Osteocyte (in vitro differentiated cells): ENCODE results near the gene CHST14. TPM values are rescaled to one million over a fixed set of nuclear protein-coding genes. Genes with fewer than 3 reads are reported as not detected.

Source experiments
- DNase-seq: peaks from one replicate; pipeline ENCODE4 v3.0.0; 2021; ENCODE audit warnings: mixed read lengths; ENCODE audit not compliant: unreplicated experiment; ENCODE audit errors: extremely low spot score
- H3K27ac Mint-ChIP-seq: one replicate; pipeline ENCODE4 v1.8.0; 2021; ENCODE audit warnings: mild to moderate bottlenecking, mixed read lengths; ENCODE audit not compliant: unreplicated experiment
- H3K27me3 Mint-ChIP-seq: one replicate; pipeline ENCODE4 v1.8.0; 2021; ENCODE audit warnings: mixed read lengths; ENCODE audit not compliant: unreplicated experiment
- H3K36me3 Mint-ChIP-seq: one replicate; pipeline ENCODE4 v1.8.0; 2021; ENCODE audit warnings: mixed read lengths; ENCODE audit not compliant: unreplicated experiment
- H3K4me1 Mint-ChIP-seq: one replicate; pipeline ENCODE4 v1.8.0; 2021; ENCODE audit warnings: mixed read lengths; ENCODE audit not compliant: unreplicated experiment
- H3K4me3 Mint-ChIP-seq: one replicate; pipeline ENCODE4 v1.8.0; 2021; ENCODE audit warnings: mild to moderate bottlenecking, moderate library complexity, mixed read lengths; ENCODE audit not compliant: unreplicated experiment
- H3K9me3 Mint-ChIP-seq: one replicate; pipeline ENCODE4 v1.8.0; 2021; ENCODE audit warnings: mixed read lengths; ENCODE audit not compliant: unreplicated experiment
- total RNA-seq: library from RNA; stranded (reverse); gene quantifications from 2 replicates; pipeline ENCODE4 v1.2.1, GENCODE V29; 2021
- TF ChIP-seq, protein P1 (sequence below): fragments of 200-600 bp; sonication (generic); IDR thresholded peaks from 2 replicates; pipeline ENCODE4 v1.5.0; 2021; ENCODE audit warnings: antibody characterized with exemption, mild to moderate bottlenecking, moderate library complexity

The CHST14 gene
- total RNA-seq, 1 donor from 2014 or later = 46.4 TPM

DNA sequence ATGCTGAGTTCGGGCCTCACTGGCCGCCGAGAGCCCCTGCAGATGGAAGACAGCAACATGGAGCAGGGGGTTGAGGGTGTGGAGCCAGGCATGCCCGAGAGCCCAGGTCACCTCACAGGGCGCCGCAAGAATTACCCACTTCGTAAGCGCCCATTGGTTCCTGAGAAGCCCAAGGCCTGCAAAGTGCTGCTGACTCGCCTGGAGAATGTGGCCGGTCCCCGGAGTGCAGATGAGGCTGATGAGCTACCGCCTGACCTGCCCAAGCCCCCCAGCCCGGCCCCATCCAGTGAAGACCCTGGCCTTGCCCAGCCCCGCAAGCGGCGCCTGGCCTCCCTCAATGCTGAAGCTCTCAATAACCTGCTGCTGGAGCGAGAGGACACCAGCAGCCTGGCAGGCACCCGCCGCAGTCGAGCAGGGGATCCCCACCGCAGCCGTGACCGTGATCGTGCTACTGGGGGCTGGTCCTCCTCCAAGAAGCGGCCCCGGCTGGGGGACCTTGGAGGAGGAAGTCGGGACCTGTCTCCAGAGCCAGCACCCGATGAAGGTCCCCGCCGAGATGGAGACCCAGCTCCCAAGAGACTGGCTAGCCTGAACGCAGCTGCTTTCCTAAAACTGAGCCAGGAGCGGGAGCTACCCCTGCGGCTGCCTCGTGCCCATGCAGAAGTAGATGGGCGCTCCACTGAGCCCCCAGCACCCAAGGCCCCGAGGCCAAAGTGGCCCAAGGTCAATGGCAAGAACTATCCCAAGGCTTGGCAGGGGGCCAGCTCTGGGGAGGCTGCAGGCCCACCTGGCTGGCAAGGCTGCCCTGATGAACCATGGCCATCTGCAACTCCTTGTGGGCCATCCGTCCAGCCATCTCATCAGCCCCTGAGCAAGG, 12.1 kb upstream of the CHST14 start:
- DNase-seq = no peak
- H3K4me1 Mint-ChIP-seq = peaks cover 29% of the 10 kb centered on the region
- no peaks in the 10 kb centered on the region for H3K9me3 Mint-ChIP-seq
- H3K4me3 Mint-ChIP-seq = no peak overlapping the region
- peaks cover 3% of the 10 kb centered on the region for H3K36me3 Mint-ChIP-seq
- TF ChIP-seq, protein P1, sequence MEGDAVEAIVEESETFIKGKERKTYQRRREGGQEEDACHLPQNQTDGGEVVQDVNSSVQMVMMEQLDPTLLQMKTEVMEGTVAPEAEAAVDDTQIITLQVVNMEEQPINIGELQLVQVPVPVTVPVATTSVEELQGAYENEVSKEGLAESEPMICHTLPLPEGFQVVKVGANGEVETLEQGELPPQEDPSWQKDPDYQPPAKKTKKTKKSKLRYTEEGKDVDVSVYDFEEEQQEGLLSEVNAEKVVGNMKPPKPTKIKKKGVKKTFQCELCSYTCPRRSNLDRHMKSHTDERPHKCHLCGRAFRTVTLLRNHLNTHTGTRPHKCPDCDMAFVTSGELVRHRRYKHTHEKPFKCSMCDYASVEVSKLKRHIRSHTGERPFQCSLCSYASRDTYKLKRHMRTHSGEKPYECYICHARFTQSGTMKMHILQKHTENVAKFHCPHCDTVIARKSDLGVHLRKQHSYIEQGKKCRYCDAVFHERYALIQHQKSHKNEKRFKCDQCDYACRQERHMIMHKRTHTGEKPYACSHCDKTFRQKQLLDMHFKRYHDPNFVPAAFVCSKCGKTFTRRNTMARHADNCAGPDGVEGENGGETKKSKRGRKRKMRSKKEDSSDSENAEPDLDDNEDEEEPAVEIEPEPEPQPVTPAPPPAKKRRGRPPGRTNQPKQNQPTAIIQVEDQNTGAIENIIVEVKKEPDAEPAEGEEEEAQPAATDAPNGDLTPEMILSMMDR = no peak
- no peaks in the 10 kb centered on the region for H3K27me3 Mint-ChIP-seq
- no peak overlapping the region for H3K27ac Mint-ChIP-seq

DNA sequence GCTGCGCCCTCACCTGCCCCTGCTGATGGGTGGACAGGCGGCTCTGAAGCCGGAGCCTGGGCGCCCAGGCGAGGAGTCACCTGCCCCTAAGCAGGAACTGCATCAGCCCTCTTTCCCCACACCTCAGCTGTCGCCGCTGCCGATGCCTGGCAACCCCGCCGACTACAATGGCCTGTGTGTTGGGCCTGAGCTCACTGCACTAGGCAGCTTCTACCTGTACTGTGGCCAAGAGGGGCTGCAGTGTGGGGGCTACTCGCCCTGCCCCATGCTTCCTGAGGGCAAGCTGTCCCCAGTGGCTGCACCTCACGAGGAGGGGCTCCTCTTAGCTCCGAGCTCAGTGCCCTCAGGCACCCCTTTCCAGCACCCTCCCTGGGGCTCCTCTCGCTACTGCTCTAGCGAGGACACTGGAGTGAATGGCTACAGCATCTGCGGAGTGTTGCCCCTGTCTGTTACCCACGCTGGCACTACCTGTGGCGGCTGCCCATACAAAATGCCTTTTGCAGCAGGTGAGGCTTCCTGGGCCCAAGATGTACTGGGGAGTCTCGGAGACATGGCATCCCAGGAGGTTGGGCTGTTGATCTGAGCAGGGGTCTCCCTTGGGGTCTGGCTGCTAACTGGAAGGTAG, 11.3 kb upstream of the CHST14 start:
- no peaks in the 10 kb centered on the region for H3K9me3 Mint-ChIP-seq
- no peaks in the 10 kb centered on the region for H3K27me3 Mint-ChIP-seq
- peaks cover 22% of the 10 kb centered on the region for H3K4me1 Mint-ChIP-seq
- no peak overlapping the region for H3K27ac Mint-ChIP-seq
- no peak overlapping the region for H3K4me3 Mint-ChIP-seq
- DNase-seq = no peak
- H3K36me3 Mint-ChIP-seq = peaks cover 6% of the 10 kb centered on the region
- TF ChIP-seq, protein P1 = no peak

DNA sequence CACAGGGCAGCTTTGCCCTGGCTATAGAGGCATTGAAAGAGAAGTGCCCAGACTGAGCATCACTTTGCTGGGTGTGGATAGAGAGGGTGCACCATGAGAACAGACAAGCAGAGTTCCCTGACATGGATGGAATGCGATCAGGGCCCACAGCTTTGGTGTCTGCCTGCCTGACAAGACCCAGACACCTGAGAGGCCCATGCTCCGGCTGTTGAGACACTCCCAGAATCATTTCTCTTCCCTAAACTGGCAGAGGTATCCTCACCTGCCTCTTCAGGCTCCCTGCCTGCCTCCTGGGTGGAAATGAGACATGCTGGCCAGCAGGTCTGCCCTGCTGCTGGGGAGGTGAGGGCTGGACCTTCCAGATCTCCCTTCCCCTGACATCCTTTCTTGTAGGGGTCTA, 10.4 kb upstream of the CHST14 start:
- H3K4me3 Mint-ChIP-seq = no peak overlapping the region
- H3K27me3 Mint-ChIP-seq = no peaks in the 10 kb centered on the region
- TF ChIP-seq, protein P1 = no peak
- H3K4me1 Mint-ChIP-seq = peaks cover 13% of the 10 kb centered on the region
- DNase-seq = no peak
- no peak overlapping the region for H3K27ac Mint-ChIP-seq
- no peaks in the 10 kb centered on the region for H3K9me3 Mint-ChIP-seq
- H3K36me3 Mint-ChIP-seq = peaks cover 8% of the 10 kb centered on the region

DNA sequence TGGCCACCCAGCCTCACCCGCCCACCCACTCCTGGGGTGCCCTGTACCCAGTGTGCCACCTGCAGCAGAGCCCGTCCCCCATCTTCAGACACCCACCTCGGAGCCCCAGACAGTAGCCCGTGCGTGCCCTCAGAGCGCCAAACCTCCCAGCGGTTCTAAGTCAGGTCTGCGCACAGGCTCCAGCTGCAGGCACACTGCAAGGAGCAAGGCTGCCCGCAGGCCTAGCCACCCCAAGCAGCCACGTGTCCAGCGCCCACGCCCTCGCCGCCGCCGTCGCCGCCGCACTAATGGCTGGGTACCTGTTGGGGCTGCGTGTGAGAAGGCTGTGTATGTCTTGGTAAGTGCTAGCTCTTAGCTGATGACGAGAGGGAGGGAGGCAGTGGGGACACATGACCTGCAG, 8.8 kb upstream of the CHST14 start:
- Mint-ChIP-seq H3K4me3 (no peak overlapping the region), H3K27me3 (no peaks in the 10 kb centered on the region), H3K36me3 (peaks cover 14% of the 10 kb centered on the region), H3K4me1 (no peaks in the 10 kb centered on the region), H3K27ac (no peak overlapping the region), H3K9me3 (no peaks in the 10 kb centered on the region)
- no peak for DNase-seq
- TF ChIP-seq, protein P1 = no peak

DNA sequence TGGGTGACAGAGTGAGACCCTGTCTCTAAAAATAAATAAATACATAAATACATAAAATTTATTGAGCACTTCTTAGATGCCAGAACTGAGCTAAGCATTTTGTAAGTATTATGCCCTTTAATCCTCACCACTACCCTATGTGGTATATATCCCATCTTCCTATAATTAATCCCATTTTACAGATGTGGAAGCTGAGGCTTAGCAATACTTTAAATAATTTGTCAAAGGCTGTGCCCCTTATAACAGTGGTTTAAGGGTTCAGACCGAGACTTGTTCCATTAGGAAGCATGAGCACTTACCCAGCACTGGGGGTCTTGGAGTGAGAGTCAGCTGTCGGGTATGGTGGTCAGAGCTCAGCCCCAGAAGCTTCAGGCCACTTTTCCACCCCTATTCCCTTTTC, 7.5 kb upstream of the CHST14 start:
- peaks cover 19% of the 10 kb centered on the region for H3K36me3 Mint-ChIP-seq
- H3K4me1 Mint-ChIP-seq = no peaks in the 10 kb centered on the region
- no peak overlapping the region for H3K4me3 Mint-ChIP-seq
- H3K27ac Mint-ChIP-seq = no peak overlapping the region
- TF ChIP-seq, protein P1 = no peak
- no peaks in the 10 kb centered on the region for H3K27me3 Mint-ChIP-seq
- DNase-seq = no peak
- no peaks in the 10 kb centered on the region for H3K9me3 Mint-ChIP-seq
